WTC11 (cell line): ENCODE data around the gene CDK9.

ENCODE experiments used
- ATF2 ChIP-seq: sonication (generic); formaldehyde crosslinking; IDR thresholded peaks from 2 replicates; pipeline ENCODE4 v1.8.1; 2022; ENCODE audit warnings: low read depth, missing genetic modification reagents, borderline replicate concordance
- CBFB ChIP-seq: sonication (generic); formaldehyde crosslinking; IDR thresholded peaks from 2 replicates; pipeline ENCODE4 v1.8.1; 2022; ENCODE audit warnings: mild to moderate bottlenecking, low read depth, missing genetic modification reagents
- CTCF ChIP-seq: fragments of 200-600 bp; IDR thresholded peaks from 2 replicates; pipeline ENCODE4 v1.8.0; 2022; ENCODE audit warnings: antibody characterized with exemption
- E2F4 ChIP-seq: sonication (generic); formaldehyde crosslinking; IDR thresholded peaks from 2 replicates; pipeline ENCODE4 v1.8.1; 2022; ENCODE audit warnings: low read depth, mild to moderate bottlenecking, moderate library complexity, missing genetic modification reagents, borderline replicate concordance
- E2F5 ChIP-seq: sonication (generic); formaldehyde crosslinking; IDR thresholded peaks from 2 replicates; pipeline ENCODE4 v1.8.1; 2022; ENCODE audit warnings: mild to moderate bottlenecking, moderate library complexity, missing genetic modification reagents
- ESRRA ChIP-seq: sonication (generic); formaldehyde crosslinking; IDR thresholded peaks from 2 replicates; pipeline ENCODE4 v1.8.1; 2022; ENCODE audit warnings: mild to moderate bottlenecking, missing genetic modification reagents, borderline replicate concordance
- GABPB1 ChIP-seq: sonication (generic); formaldehyde crosslinking; IDR thresholded peaks from 2 replicates; pipeline ENCODE4 v1.8.1; 2023; ENCODE audit warnings: mild to moderate bottlenecking, missing genetic modification reagents
- JUN ChIP-seq: sonication (generic); formaldehyde crosslinking; IDR thresholded peaks from 2 replicates; pipeline ENCODE4 v1.8.0; 2023; ENCODE audit warnings: mild to moderate bottlenecking, missing genetic modification reagents
- MAX ChIP-seq: sonication (generic); formaldehyde crosslinking; IDR thresholded peaks from 2 replicates; pipeline ENCODE4 v1.8.0; 2022; ENCODE audit warnings: mild to moderate bottlenecking, missing genetic modification reagents
- NFE2L1 ChIP-seq: sonication (generic); formaldehyde crosslinking; IDR thresholded peaks from 2 replicates; pipeline ENCODE4 v1.8.1; 2023; ENCODE audit warnings: missing genetic modification reagents
- NR1H2 ChIP-seq: sonication (generic); formaldehyde crosslinking; IDR thresholded peaks from 2 replicates; pipeline ENCODE4 v1.9.0; 2021; ENCODE audit warnings: mild to moderate bottlenecking, moderate library complexity, missing genetic modification reagents
- PREB ChIP-seq: sonication (generic); formaldehyde crosslinking; IDR thresholded peaks from 2 replicates; pipeline ENCODE4 v1.8.1; 2022; ENCODE audit warnings: mild to moderate bottlenecking, missing genetic modification reagents, moderate library complexity, borderline replicate concordance
- RORB ChIP-seq: fragments of 250-450 bp; sonication (Bioruptor Pico); IDR thresholded peaks from 2 replicates; pipeline ENCODE4 v1.9.0; 2021; ENCODE audit warnings: mild to moderate bottlenecking
- USF2 ChIP-seq: sonication (generic); formaldehyde crosslinking; IDR thresholded peaks from 2 replicates; pipeline ENCODE4 v1.8.1; 2023; ENCODE audit warnings: mild to moderate bottlenecking, missing genetic modification reagents, moderate library complexity

- TF ChIP-seq USF2 (CRISPR knock-in tag) (no peak), CTCF (no peak), E2F5 (CRISPR knock-in tag) (no peak), GABPB1 (CRISPR knock-in tag) (no peak), ESRRA (CRISPR knock-in tag) (no peak), RORB (no peak), ATF2 (CRISPR knock-in tag) (no peak), NFE2L1 (CRISPR knock-in tag) (no peak), PREB (no peak), CBFB (CRISPR knock-in tag) (no peak), MAX (no peak), NR1H2 (no peak), JUN (no peak), E2F4 (CRISPR knock-in tag) (no peak)
Measured at GRCh38 chr9:127809002-127809539, 23.2 kb downstream of the CDK9 start.
